HG02840 (cell line): ENCODE measurements around the gene TNFSF15.

Experiments
- ATAC-seq: cut with Tn5 transposase; IDR thresholded peaks from one replicate; pipeline ENCODE4 v1.9.1; 2021; ENCODE audit warnings: mild to moderate bottlenecking, moderate library complexity, moderate number of reproducible peaks; ENCODE audit not compliant: unreplicated experiment, low FRiP score

The TNFSF15 gene

DNA sequence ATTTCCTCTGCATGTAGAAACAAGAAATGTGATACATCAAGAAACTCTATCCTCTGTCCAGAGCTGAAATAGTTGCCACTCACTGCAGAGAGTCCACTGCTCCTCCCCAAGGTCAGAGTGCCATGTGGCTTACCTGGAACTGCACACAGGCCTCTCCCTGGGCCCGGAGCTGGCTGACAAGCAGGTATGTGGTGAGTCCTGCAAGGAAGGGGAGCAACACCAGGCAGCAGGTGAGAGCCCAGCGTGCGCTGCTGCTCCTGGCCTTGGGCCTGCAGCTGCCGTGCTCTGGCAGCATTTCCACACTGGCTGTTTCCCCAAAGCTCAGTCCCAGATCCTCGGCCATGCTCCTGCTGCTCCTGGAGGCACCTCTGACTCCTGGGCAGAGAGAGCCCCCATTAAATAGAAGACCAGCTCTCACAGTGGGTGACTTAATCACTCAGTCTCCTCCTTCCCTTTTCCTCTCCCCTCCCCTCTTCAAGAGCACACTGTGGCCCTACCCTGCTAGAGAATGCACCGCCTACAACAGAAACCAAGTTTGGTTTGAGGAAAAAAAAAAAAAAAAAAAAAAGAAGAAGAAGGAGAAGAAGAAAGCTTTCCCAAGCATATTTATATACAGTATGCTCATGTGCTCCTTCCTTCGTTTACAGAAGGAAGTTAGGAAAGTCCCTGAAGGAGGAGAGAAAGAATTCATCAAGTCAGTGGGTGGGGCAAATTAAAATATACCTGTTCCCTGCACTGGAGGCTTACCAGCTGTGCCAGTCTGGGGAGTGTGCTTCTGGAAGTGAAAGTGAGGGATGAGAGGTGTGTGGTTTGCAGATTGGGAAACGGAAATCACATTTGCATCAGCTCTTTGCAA lies at the start of gene TNFSF15:
TNFSF15 (minus strand) TSS at position 370 of the 856 bp plus-strand sequence; CDS start at position 343, 27 bp downstream.
- ATAC-seq, result peak; percentile 83

GRCh38 chr9:114855488-114855887 lies 49.6 kb upstream of the TNFSF15 start:
- no peak for ATAC-seq

DNA sequence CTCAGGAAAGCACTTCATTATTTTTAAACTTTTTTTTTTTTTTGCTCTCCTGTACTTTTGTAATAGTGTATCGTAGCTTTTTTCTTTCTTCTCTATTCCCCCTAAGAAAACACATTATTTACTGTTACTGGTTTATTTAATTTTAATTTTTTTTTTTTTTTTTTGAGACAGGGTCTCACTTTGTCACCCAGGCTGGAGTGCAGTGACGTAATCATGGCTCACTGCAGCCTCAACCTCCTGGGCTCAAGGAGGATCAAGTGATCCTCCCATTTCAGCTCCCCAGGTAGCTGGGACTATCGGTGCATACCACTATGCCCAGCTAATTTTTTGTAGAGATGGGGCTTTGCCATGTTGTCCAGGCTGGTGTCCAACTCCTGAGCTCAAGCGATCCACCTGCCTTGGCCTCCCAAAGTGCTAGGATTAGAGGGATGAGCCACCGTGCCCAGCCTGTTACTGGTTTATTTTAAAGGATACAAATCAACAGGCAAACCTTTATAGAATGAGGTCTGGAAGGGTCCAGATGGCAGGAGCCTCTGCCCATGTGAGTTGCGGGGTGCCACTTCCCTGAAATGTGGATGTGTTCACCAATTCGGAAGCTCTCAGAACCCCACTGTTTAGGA lies 49.0 kb upstream of the TNFSF15 start:
- ATAC-seq, result no peak

DNA sequence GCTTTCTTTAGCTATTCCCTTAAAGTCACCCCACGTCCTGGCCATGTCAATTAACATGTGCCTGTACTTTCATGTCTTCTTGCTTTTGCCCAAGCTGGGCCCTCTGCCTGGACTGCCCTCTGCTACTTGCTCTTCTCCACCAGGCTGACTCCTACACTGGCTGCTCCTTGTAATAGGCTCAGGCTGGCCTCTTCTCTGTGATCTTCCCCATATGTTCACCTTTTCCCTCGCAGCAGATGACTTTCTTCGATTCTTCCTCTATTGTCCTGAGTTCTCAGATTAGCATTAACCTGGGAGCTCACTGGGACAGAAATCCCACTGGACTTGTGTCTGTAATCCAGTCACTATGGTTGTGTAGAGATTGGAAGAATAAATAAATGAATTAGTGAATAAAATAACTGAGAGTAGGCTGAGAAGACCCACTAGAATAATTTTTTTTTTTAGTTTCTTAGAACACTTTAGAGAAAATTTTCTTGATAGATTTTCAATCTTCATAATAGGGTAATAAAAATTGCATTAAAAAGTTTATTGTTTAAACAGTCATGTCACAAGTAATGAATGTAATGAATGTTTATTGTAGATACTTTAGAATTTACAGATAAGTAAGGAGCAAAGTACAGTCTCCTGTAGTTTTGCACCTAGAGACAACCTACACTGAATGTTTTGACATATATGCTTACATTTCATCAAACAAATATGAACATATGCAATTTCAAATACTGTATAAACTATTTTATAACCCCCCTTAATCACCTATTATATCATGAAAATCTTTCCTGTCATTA lies 47.4 kb upstream of the TNFSF15 start:
- ATAC-seq, result no peak

GRCh38 chr9:114852050-114852594 lies 46.3 kb upstream of the TNFSF15 start:
- no peak for ATAC-seq

GRCh38 chr9:114851306-114851705 lies 45.5 kb upstream of the TNFSF15 start:
- no peak for ATAC-seq

DNA sequence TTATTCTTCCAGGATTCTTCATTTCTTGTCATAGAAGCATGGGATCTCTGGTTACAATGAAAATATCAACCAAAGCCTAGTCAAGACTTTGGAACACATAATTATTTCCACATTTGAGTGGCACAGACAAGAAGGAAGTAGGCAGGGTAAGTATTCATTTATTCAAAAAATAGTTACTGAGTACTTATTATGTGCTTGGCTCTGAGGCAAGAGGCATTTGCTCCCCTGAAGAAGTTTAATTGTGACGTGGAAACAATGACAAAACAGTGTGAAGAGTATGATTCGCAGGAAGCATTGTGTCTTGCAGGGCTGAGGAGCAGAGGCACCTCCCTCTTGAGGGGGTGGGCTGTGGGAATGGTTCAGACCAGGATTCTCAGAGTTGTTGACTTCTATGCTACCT lies 45.0 kb upstream of the TNFSF15 start:
- ATAC-seq, result no peak

DNA sequence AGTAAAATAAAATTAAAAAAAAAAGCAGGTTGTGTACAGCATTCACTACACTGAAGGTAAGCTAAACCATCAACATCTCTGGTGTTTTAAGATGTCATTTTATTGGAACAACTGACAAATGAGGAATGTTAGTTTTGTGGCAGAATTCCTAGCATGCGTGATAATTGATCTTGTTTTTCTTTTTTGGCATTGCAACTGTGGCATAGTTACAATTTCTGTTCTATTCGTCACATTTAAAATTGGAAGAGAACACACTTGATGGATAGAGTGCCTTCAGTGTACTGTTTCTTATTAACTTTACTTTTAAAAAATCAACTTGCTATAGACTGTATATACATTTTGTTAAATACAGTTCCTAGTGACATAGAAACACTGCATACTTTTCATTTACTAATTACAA lies 43.6 kb upstream of the TNFSF15 start:
- no peak for ATAC-seq

GRCh38 chr9:114847492-114848417 lies 41.9 kb upstream of the TNFSF15 start:
- no peak for ATAC-seq

GRCh38 chr9:114845373-114845772 lies 39.5 kb upstream of the TNFSF15 start:
- ATAC-seq, result no peak

DNA sequence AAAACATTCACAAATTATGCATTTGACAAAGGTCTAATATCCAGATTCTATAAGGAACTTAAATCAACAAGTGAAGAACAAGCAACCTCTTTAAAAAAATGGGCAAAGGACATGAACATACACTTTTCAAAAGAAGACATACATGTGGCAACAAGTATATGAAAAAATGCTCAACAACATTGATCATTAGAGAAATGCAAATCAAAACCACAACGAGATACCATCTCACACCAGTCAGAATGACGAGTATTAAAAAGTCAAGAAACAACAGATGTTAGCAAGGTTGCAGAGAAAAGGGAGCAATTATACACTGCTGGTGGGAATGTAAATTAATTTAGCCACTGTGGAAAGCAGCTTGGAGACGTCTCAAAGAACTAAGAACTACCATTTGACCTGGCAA lies 38.9 kb upstream of the TNFSF15 start:
- no peak for ATAC-seq

- ATAC-seq, result no peak
Observed at GRCh38 chr9:114837923-114838322, 32.1 kb upstream of the TNFSF15 start.

DNA sequence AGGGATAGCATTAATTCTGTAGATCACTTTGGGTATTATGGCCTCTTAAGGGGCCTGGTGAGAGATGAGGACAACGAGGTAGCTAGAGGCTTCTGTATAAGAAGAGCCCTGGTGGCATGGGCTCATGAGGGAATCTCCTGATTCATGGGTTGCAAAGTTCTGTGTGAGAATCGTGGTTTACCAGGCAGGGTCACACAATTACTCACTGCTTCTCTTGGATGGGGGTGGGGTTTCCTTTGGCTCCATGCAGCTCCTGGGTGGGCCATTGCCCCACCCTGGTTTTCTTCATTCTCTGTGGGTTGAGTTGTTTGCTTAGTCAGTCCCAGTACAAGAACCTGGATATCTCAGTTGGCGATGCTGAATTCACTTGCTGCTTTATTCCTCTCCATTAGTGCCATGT lies 30.9 kb upstream of the TNFSF15 start:
- ATAC-seq, result no peak

DNA sequence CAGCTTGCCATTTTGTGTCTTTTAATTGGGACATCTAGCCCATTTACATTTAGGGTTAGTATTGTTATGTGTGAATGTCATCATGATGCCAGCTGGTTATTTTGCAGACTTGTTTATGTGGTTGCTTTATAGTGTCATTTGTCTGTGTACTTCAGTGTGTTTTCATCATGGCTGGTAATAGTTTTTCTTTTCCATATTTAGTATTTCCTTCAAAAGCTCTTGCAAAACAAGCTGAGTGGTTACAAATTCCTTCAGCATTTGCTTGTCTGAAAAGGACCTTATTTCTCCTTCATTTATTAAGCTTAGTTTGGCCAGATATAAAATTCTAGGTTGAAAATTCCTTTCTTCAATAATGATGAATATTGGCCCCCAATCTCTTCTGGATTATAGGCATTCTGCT lies 28.5 kb upstream of the TNFSF15 start:
- no peak for ATAC-seq

GRCh38 chr9:114830546-114830945 lies 24.7 kb upstream of the TNFSF15 start:
- no peak for ATAC-seq

GRCh38 chr9:114829574-114830440 lies 24.0 kb upstream of the TNFSF15 start:
- ATAC-seq, result no peak

GRCh38 chr9:114828303-114828650 lies 22.4 kb upstream of the TNFSF15 start:
- no peak for ATAC-seq

- no peak for ATAC-seq
Observed at GRCh38 chr9:114827641-114828302, 21.9 kb upstream of the TNFSF15 start.
